Gastrocnemius medialis (tissue), 4 donors: Measurements from ENCODE around the gene SPDYA. TPM values are rescaled to one million over a fixed set of nuclear protein-coding genes. Genes with fewer than 3 reads are reported as not detected.

Source experiments
- ATAC-seq, 2 donors: fragments of 150-250 bp; one replicate each; pipeline ENCODE4 v1.9.1; 2016
- DNase-seq, 2 donors: peaks; one replicate each; pipeline ENCODE4 v3.0.0-alpha.2; 2019
- H3K27ac ChIP-seq, 4 donors: fragments of 200-600 bp; sonication (generic); 1 replicate in 1 of 4; 2 replicates in 3 of 4; pipeline ENCODE4 v1.5.1; 2016 to 2018; ENCODE audit warnings: mild to moderate bottlenecking in 2 of 4, moderate library complexity in 1 of 4
- H3K27me3 ChIP-seq, 3 donors: fragments of 200-600 bp; sonication (generic) in 2 of 3; 1 replicate in 1 of 3; 2 replicates in 2 of 3; pipeline versions ENCODE4 v1.5.1 to v1.6.0; 2016 to 2019; ENCODE audit warnings: mild to moderate bottlenecking in 1 of 3, moderate library complexity in 1 of 3
- H3K36me3 ChIP-seq, 2 donors: fragments of 200-600 bp; sonication (generic) in 1 of 2; one replicate each; pipeline ENCODE4 v1.5.1; 2017 to 2018
- H3K4me1 ChIP-seq, 2 donors: fragments of 200-600 bp; sonication (generic) in 1 of 2; one replicate each; pipeline ENCODE4 v1.5.1; 2016 to 2017; ENCODE audit warnings: mild to moderate bottlenecking in 2 of 2
- H3K4me3 ChIP-seq, 4 donors: fragments of 200-600 bp; sonication (generic) in 3 of 4; 1 replicate in 1 of 4; 2 replicates in 3 of 4; pipeline ENCODE4 v1.5.1; 2016 to 2019; ENCODE audit warnings: mild to moderate bottlenecking in 2 of 4
- H3K9me3 ChIP-seq, 3 donors: fragments of 200-600 bp; sonication (generic) in 2 of 3; 1 replicate in 1 of 3; 2 replicates in 2 of 3; pipeline ENCODE4 v1.5.1; 2016 to 2019
- POLR2A ChIP-seq, 2 donors: fragments of 450-650 bp; IDR thresholded peaks; one replicate each; pipeline ENCODE4 v1.6.1; 2017; ENCODE audit warnings: antibody characterized with exemption in 2 of 2, mild to moderate bottlenecking in 2 of 2, moderate library complexity in 2 of 2
- in situ Hi-C, 4 donors: fragments of 200-750 bp; cut with MboI; loops; one replicate each; pipeline versions ENCODE4 v1.15.0 to v1.8.0; 2017; ENCODE audit warnings: low sequenced_read_pairs in 4 of 4
- intact Hi-C: fragments of 100-400 bp; cut with DNase I; formaldehyde crosslinking; loops from one replicate; pipeline ENCODE4 v1.15.1; 2023; ENCODE audit warnings: low total_unique reads
- total RNA-seq, 4 donors: library from RNA; depleted of rRNA; stranded (reverse); fragments of >200 nt; gene quantifications; one replicate each; pipeline versions ENCODE4 v1.1.0 to v1.2.3, GENCODE V29; 2016
- TF ChIP-seq, protein P1 (sequence below), 5 experiments: fragments of 450-650 bp in 3 of 5; fragments of 200-600 bp in 2 of 5; sonication (generic) in 2 of 5; IDR thresholded peaks in 4 of 5; conservative IDR thresholded peaks in 1 of 5; 1 replicate in 4 of 5; 2 replicates in 1 of 5; pipeline ENCODE4 v1.5.1; 2016 to 2019; ENCODE audit warnings: antibody characterized with exemption in 5 of 5, mild to moderate bottlenecking in 3 of 5, moderate library complexity in 3 of 5

The SPDYA gene
- total RNA-seq, 4 donors from 2014 or later: 0.31 TPM; not detected in 3

DNA sequence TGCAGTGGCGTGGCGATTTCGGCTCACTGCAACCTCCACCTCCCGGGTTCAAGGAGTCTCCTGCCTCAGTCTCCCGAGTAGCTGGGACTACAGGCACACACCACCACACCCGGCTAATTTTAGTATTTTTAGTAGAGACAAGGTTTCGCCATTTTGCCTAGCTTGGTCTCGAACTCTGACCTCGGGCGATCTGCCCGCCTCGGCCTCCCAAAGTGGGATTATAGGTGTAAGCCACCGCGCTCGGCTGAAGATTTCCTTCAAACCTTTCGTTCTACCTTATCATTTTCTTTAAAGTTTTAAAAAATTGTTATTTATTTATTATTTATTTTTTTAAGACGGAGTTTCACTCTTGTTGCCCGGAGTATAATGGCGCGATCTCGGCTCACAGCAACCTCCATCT lies 82.9 kb downstream of the SPDYA start:
- Histone ChIP-seq H3K4me1 (peaks cover 24 to 32% of the 10 kb centered on the region in 2 donors), H3K4me3 (no peak overlapping the region), H3K36me3 (no peaks in the 10 kb centered on the region), H3K27me3 (no peaks in the 10 kb centered on the region), H3K27ac (no peak overlapping the region), H3K9me3 (no peaks in the 10 kb centered on the region)
- intact Hi-C loops: loop anchor here (10.0 kb wide), 2 partner anchors 329 to 1251 kb away; partner anchors contain the start of gene YPEL5
- ATAC-seq: no peak
- no peak for TF ChIP-seq POLR2A (IDR thresholded peaks at IDR 0.05)
- DNase-seq: no peak
- in situ Hi-C loops: loop anchor here in 1 of 4 donors (25.0 kb wide), 1 partner anchor 331 kb away; no protein-coding TSS in a partner anchor

DNA sequence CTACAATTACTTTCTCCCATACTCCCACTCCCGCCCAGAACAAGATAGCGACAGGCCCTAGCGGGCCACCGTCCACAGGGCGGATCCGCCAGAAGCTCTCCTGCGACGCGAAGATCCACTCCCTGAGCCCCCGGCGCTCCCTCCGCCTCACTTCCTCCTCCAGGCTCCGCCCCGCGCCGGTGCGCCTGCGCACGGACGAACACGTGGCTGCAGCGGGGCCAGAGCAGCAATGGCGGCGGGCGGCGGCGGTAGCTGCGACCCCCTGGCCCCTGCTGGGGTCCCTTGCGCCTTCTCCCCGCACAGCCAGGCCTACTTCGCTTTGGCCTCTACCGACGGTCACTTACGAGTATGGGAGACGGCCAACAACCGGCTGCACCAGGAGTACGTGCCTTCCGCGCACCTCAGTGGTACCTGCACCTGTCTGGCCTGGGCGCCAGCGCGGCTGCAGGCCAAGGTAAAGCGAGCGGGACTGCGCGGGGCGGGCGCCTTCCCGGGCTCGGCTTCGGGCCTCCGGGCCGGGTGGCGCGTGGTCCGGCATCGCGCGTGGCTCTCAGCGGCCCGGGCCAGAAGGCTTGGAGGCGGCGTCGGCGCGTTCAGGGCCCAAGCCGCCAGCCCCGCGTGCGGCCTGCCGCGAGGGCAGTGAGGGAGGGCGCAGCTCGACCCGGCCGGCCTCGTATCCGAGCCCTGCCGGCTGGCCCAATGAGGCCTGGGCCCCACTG lies 84.0 kb downstream of the SPDYA start, which contains the start of gene WDR43:
TSS of gene WDR43 (plus strand) at position 198 of the 719 bp plus-strand sequence. CDS start at position 230, 32 bp downstream.
- in situ Hi-C loops: loop anchor here in 1 of 4 donors (25.0 kb wide), 1 partner anchor 332 kb away; no protein-coding TSS in a partner anchor
- peak; percentile 96 to 97 for DNase-seq

DNA sequence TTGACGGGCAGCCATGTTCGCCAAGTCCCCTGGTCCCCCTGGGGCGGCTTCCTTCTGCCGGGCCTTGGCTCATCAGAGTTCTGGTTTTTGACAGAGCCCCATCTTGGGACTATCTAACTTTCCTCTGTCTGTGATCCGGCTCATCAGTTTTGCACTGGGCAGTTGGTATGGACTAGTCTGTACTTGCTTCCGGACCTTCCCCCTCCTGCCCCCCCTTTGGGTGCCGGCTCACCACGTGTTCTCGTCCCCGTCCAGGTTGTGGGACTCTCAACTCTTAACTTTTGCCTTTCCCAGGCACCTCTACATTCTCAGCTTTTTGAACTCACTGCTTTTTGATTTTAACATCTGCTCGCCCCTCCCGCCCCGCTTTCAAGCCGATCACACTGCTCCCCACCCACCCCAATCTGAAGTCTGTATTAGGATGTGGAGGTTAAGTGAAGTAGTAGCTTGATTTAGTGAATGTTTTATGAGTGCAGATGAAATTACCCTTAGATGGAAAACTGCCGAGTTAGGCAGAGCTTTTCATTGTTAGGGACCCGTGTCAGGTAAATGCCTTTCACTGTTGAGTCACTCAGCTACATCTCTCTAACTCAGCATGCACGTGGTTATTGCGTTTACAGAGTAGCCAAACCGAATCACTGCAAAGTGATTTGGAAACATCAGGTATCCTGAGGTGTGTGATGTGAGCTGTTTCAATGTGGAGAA lies 84.7 kb downstream of the SPDYA start:
- in situ Hi-C loops: loop anchor here in 1 of 4 donors (25.0 kb wide), 1 partner anchor 333 kb away; no protein-coding TSS in a partner anchor
- Histone ChIP-seq H3K27ac (peak overlapping the region; percentile 88 to 94 (median 91)), H3K4me3 (peak overlapping the region; percentile 78 to 99 (median 88)), H3K36me3 (no peaks in the 10 kb centered on the region), H3K27me3 (no peaks in the 10 kb centered on the region), H3K4me1 (peaks cover 30 to 45% of the 10 kb centered on the region in 2 donors), H3K9me3 (no peaks in the 10 kb centered on the region)
- intact Hi-C loops: loop anchor here (2.0 to 10.0 kb wide), 5 partner anchors 57 to 1249 kb away; partner anchors contain the start of gene YPEL5
- peak; percentile 29 to 44 for DNase-seq
- ATAC-seq: peak; percentile 64 to 66
- peak; percentile 27 to 55 for TF ChIP-seq POLR2A (IDR thresholded peaks at IDR 0.05)
- TF ChIP-seq, protein P1, sequence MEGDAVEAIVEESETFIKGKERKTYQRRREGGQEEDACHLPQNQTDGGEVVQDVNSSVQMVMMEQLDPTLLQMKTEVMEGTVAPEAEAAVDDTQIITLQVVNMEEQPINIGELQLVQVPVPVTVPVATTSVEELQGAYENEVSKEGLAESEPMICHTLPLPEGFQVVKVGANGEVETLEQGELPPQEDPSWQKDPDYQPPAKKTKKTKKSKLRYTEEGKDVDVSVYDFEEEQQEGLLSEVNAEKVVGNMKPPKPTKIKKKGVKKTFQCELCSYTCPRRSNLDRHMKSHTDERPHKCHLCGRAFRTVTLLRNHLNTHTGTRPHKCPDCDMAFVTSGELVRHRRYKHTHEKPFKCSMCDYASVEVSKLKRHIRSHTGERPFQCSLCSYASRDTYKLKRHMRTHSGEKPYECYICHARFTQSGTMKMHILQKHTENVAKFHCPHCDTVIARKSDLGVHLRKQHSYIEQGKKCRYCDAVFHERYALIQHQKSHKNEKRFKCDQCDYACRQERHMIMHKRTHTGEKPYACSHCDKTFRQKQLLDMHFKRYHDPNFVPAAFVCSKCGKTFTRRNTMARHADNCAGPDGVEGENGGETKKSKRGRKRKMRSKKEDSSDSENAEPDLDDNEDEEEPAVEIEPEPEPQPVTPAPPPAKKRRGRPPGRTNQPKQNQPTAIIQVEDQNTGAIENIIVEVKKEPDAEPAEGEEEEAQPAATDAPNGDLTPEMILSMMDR (IDR thresholded peaks at IDR 0.05 in 4 of 5, conservative IDR thresholded peaks at IDR 0.05 in 1 of 5): no peak

More for the DNA sequence above, 84.0 kb downstream of the SPDYA start, which contains the start of gene WDR43:
- no peaks in the 10 kb centered on the region for H3K9me3 ChIP-seq
- H3K36me3 ChIP-seq: no peaks in the 10 kb centered on the region
- TF ChIP-seq POLR2A (IDR thresholded peaks at IDR 0.05): peak; percentile 94 to 95
- TF ChIP-seq, protein P1 (IDR thresholded peaks at IDR 0.05 in 4 of 5, conservative IDR thresholded peaks at IDR 0.05 in 1 of 5): no peak
- H3K4me1 ChIP-seq: peaks cover 30 to 42% of the 10 kb centered on the region in 2 donors
- peak within 1 kb of the TSS; percentile 88 to 94 (median 91) for H3K27ac ChIP-seq
- no peaks in the 10 kb centered on the region for H3K27me3 ChIP-seq
- ATAC-seq: peak; percentile 89 to 91
- H3K4me3 ChIP-seq: peak within 1 kb of the TSS; percentile 78 to 99 (median 88)
- intact Hi-C loops: loop anchor here (1.0 to 10.0 kb wide), 6 partner anchors 24 to 1250 kb away; partner anchors contain the start of genes TRMT61B and YPEL5

DNA sequence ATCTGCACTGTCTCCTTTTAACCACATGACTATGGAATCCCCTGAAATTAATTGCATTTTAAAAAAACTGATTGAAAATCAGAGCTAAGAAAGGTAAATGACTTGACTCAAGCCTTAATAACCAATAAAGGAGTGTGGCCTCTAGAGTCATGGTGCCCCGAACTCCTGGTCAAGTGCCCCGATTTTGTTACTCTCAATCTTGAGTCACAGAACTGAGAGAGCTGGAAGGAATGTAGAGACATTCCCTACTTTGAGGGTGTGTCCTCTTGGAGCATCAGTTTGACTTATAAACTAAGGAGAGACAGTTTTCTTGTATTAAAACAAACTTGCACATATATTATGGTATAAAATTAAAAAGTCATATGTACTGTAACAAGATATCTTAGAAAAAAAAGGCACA lies 86.3 kb downstream of the SPDYA start:
- ATAC-seq: no peak
- Histone ChIP-seq H3K27me3 (no peaks in the 10 kb centered on the region), H3K27ac (peak overlapping the region; percentile 16 to 94 (median 90)), H3K4me3 (peak overlapping the region in 1 of 4 donors; percentile 78), H3K4me1 (peaks cover 30 to 54% of the 10 kb centered on the region in 2 donors), H3K9me3 (no peaks in the 10 kb centered on the region), H3K36me3 (no peaks in the 10 kb centered on the region)
- in situ Hi-C loops: loop anchor here in 1 of 4 donors (25.0 kb wide), 1 partner anchor 335 kb away; no protein-coding TSS in a partner anchor
- TF ChIP-seq, protein P1 (IDR thresholded peaks at IDR 0.05 in 4 of 5, conservative IDR thresholded peaks at IDR 0.05 in 1 of 5): no peak
- TF ChIP-seq POLR2A (IDR thresholded peaks at IDR 0.05): no peak
- intact Hi-C loops: loop anchor here (5.0 to 10.0 kb wide), 3 partner anchors 115 to 1248 kb away; partner anchors contain the start of gene YPEL5
- DNase-seq: no peak
